Lower leg skin (tissue), 3 donors: Measurements from ENCODE around the gene THYN1.

Experiments
- POLR2A ChIP-seq, 2 donors: fragments of 450-650 bp; IDR thresholded peaks; one replicate each; pipeline ENCODE4 v1.6.1; 2016 to 2017; ENCODE audit warnings: antibody characterized with exemption in 2 of 2, mild to moderate bottlenecking in 1 of 2, moderate library complexity in 1 of 2
- TF ChIP-seq, protein P1 (sequence below), 3 donors: fragments of 450-650 bp; IDR thresholded peaks; one replicate each; pipeline ENCODE4 v1.5.1; 2016; ENCODE audit warnings: antibody characterized with exemption in 3 of 3, mild to moderate bottlenecking in 3 of 3, moderate library complexity in 2 of 3

DNA sequence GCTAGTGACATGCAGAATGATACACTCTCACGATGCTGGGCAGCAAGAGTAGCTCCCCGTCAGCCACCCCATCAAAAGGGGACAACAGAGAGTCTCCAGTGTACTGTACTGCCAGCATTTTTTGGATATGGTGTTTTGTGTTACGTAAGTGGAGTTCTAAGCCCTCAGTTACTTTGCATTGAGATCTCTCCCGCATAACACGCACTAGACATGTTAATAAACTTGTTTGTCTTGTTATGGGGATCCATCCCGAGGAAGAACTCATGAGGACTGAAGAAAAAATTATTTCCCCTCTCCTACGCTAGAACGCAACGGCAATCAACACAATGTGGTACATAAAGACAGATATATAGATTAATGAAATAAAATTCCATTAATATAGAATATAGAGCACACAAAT, 53.6 kb downstream of the THYN1 start:
- TF ChIP-seq, protein P1, sequence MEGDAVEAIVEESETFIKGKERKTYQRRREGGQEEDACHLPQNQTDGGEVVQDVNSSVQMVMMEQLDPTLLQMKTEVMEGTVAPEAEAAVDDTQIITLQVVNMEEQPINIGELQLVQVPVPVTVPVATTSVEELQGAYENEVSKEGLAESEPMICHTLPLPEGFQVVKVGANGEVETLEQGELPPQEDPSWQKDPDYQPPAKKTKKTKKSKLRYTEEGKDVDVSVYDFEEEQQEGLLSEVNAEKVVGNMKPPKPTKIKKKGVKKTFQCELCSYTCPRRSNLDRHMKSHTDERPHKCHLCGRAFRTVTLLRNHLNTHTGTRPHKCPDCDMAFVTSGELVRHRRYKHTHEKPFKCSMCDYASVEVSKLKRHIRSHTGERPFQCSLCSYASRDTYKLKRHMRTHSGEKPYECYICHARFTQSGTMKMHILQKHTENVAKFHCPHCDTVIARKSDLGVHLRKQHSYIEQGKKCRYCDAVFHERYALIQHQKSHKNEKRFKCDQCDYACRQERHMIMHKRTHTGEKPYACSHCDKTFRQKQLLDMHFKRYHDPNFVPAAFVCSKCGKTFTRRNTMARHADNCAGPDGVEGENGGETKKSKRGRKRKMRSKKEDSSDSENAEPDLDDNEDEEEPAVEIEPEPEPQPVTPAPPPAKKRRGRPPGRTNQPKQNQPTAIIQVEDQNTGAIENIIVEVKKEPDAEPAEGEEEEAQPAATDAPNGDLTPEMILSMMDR (IDR thresholded peaks at IDR 0.05), result no peak
- no peak for TF ChIP-seq POLR2A (IDR thresholded peaks at IDR 0.05)
